ENCODE data around the gene SRBD1. TPM values are rescaled to one million over a fixed set of nuclear protein-coding genes. Genes with fewer than 3 reads are reported as not detected.

SRBD1 gene
- polyA plus RNA-seq, 1 donor from 2014 or later: 5.3 TPM

GRCh38 chr2:45588158-45588829 is 22.8 kb downstream of the SRBD1 start:
- TF ChIP-seq REST (IDR thresholded peaks at IDR 0.05; ENCODE audit: borderline replicate concordance) (no peak), TAF1 (IDR thresholded peaks at IDR 0.05; ENCODE audit: low read depth) (no peak), MXI1 (conservative IDR thresholded peaks at IDR 0.05; ENCODE audit: poor library complexity, severe bottlenecking) (no peak), SMC3 (conservative IDR thresholded peaks at IDR 0.05; ENCODE audit: poor library complexity) (no peak)
- Histone ChIP-seq H3K4me2 (ENCODE audit: low read length) (no peak overlapping the region), H3K4me3 (ENCODE audit: low read length) (no peak overlapping the region), H2AFZ (ENCODE audit: low read depth, low read length) (no peak overlapping the region), H3F3A (ENCODE audit: insufficient read depth, low read length, poor library complexity, severe bottlenecking) (no peaks in the 10 kb centered on the region), H4K20me1 (ENCODE audit: insufficient read depth) (no peaks in the 10 kb centered on the region), H3K79me2 (replicated peaks; ENCODE audit: insufficient read depth, low read length) (no peaks in the 10 kb centered on the region), H3K27ac (ENCODE audit: low read length) (no peak overlapping the region), H3K9me2 (ENCODE audit: insufficient read depth, low read length) (no peaks in the 10 kb centered on the region), H3K27me3 (ENCODE audit: insufficient read depth, low read depth, low read length) (no peaks in the 10 kb centered on the region), H3K9ac (ENCODE audit: low read length) (no peak overlapping the region), H3K36me3 (ENCODE audit: insufficient read depth, low read length) (no peaks in the 10 kb centered on the region), H3K9me3 (ENCODE audit: low read length) (no peaks in the 10 kb centered on the region)

- Histone ChIP-seq H3K9me3 (ENCODE audit: low read length) (no peaks in the 10 kb centered on the region), H3K9me2 (ENCODE audit: insufficient read depth, low read length) (no peaks in the 10 kb centered on the region), H3F3A (ENCODE audit: insufficient read depth, low read length, poor library complexity, severe bottlenecking) (no peaks in the 10 kb centered on the region)
Observed at GRCh38 chr2:45586600-45586999, 24.5 kb downstream of the SRBD1 start.

More at GRCh38 chr2:45586600-45586999, 24.5 kb downstream of the SRBD1 start:
- TF ChIP-seq TAF1 (IDR thresholded peaks at IDR 0.05; ENCODE audit: low read depth) (no peak), EZH2 (IDR thresholded peaks at IDR 0.05; ENCODE audit: borderline replicate concordance, insufficient read depth, low read length, poor library complexity, severe bottlenecking) (no peak), EP300 (conservative IDR thresholded peaks at IDR 0.05; ENCODE audit: poor library complexity, severe bottlenecking) (no peak), REST (IDR thresholded peaks at IDR 0.05; ENCODE audit: borderline replicate concordance) (no peak), CTCF (IDR thresholded peaks at IDR 0.05; ENCODE audit: poor library complexity, severe bottlenecking) (no peak), RAD21 (conservative IDR thresholded peaks at IDR 0.05) (no peak), MXI1 (conservative IDR thresholded peaks at IDR 0.05; ENCODE audit: poor library complexity, severe bottlenecking) (no peak), POLR2AphosphoS5 (IDR thresholded peaks at IDR 0.05) (no peak), SMC3 (conservative IDR thresholded peaks at IDR 0.05; ENCODE audit: poor library complexity) (no peak)
- no peak overlapping the region for H3K9ac ChIP-seq (ENCODE audit: low read length)
- H4K20me1 ChIP-seq (ENCODE audit: insufficient read depth): no peaks in the 10 kb centered on the region
- no peaks in the 10 kb centered on the region for H3K36me3 ChIP-seq (ENCODE audit: insufficient read depth, low read length)
- H3K4me2 ChIP-seq (ENCODE audit: low read length): no peak overlapping the region
- H2AFZ ChIP-seq (ENCODE audit: low read depth, low read length): no peak overlapping the region
- H3K27me3 ChIP-seq (ENCODE audit: insufficient read depth, low read depth, low read length): no peaks in the 10 kb centered on the region
- no peaks in the 10 kb centered on the region for H3K79me2 ChIP-seq (replicated peaks; ENCODE audit: insufficient read depth, low read length)
- H3K27ac ChIP-seq (ENCODE audit: low read length): no peak overlapping the region
- H3K4me3 ChIP-seq (ENCODE audit: low read length): no peak overlapping the region

Measured in neural cell (in vitro differentiated cells).